ENCODE measurements around the gene EPS8L2.

EPS8L2 gene

GRCh38 chr11:690738-691633, 15.0 kb upstream of the EPS8L2 start:
- H3K4me1 ChIP-seq = peaks cover 0 to 29% (median 14%) of the 10 kb centered on the region in 4 donors
- no peak overlapping the region for H3K27ac ChIP-seq
- H3K9me3 ChIP-seq = no peaks in the 10 kb centered on the region
- peaks cover 15 to 44% (median 36%) of the 10 kb centered on the region in 3 donors for H3K36me3 ChIP-seq
- DNase-seq = no peak
- intact Hi-C loops (cut with DNase I; ENCODE audit: low total_unique reads) = no loop called here
- H3K4me3 ChIP-seq = no peak overlapping the region
- TF ChIP-seq, protein P1, sequence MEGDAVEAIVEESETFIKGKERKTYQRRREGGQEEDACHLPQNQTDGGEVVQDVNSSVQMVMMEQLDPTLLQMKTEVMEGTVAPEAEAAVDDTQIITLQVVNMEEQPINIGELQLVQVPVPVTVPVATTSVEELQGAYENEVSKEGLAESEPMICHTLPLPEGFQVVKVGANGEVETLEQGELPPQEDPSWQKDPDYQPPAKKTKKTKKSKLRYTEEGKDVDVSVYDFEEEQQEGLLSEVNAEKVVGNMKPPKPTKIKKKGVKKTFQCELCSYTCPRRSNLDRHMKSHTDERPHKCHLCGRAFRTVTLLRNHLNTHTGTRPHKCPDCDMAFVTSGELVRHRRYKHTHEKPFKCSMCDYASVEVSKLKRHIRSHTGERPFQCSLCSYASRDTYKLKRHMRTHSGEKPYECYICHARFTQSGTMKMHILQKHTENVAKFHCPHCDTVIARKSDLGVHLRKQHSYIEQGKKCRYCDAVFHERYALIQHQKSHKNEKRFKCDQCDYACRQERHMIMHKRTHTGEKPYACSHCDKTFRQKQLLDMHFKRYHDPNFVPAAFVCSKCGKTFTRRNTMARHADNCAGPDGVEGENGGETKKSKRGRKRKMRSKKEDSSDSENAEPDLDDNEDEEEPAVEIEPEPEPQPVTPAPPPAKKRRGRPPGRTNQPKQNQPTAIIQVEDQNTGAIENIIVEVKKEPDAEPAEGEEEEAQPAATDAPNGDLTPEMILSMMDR (IDR thresholded peaks at IDR 0.05) = no peak
- H3K27me3 ChIP-seq = no peaks in the 10 kb centered on the region

DNA sequence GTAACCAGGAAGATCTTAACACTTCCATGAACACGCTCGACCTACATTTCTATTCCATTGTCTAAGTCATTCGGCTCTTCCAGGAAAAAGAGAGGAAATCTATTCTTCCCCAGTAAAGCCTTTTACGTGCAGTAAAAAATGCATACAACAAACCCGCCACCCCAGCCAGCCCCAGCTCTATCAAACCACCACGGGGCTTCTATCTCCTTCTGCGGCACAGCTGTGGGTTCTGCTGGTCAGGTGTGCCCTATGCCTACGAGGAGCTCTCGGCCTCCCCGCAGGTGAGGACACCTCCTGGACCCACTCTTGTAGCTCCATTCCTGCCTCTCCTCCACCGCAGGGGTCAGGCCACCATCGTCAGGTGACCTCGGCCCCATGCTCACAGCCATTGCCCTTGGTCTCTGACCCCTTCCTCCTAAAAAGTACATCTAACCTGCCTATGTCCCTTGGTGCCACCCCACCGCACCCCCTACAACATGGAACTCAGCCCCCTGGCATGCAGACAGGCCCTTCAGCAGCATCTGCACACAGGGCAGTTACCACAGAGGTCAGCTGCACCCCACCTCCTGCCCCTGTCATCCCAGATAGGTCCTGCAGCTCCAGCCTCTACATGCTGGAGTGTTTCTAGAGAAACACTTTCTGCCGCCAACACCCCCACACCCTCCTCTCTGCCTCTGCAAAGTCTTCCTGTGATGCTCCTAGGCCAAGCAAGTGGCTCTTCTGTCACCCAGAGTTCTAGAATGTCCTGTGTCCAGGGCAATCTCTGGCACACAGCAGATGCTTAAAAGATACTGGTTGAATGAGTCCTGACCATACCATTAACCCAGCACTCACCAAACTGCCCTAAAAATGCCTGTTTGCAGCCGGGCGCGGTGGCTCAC, 14.1 kb upstream of the EPS8L2 start:
- intact Hi-C loops (cut with DNase I; ENCODE audit: low total_unique reads) = no loop called here
- H3K27me3 ChIP-seq = no peaks in the 10 kb centered on the region
- peaks cover 5 to 36% (median 30%) of the 10 kb centered on the region in 3 donors for H3K36me3 ChIP-seq
- H3K9me3 ChIP-seq = no peaks in the 10 kb centered on the region
- no peak for DNase-seq
- H3K4me3 ChIP-seq = no peak overlapping the region
- no peak overlapping the region for H3K27ac ChIP-seq
- TF ChIP-seq, protein P1 (IDR thresholded peaks at IDR 0.05) = no peak
- H3K4me1 ChIP-seq = peaks cover 0 to 38% (median 22%) of the 10 kb centered on the region in 4 donors

DNA sequence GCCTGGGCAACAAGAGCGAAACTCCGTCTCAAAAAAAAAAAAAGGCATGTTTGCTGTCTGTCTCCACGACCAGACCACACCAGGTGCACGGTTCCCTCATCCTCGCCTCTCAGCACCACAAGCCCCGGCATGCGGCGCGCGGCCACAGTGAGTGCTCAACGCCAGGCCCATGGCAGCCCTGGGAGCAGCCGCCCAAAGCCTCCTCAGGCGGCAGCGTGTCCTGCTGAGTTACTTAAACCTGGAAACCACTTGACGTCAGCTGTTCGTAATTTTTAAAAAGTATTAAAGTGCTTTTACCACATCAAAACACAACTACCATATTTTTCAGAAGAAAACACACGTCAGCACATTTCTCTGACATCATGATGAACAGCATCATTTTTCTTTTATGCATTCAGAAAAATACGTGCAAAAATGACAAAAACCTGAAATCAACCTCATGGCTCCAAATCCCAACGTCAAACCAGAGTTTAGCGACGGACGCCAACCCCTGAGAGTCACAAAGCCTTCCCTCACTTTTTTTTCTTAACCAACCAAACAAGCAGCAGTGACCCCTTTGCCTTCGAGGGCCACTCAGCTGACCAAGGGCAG, 13.1 kb upstream of the EPS8L2 start:
- Histone ChIP-seq H3K4me3 (no peak overlapping the region), H3K36me3 (peaks cover 0 to 26% (median 20%) of the 10 kb centered on the region in 3 donors), H3K4me1 (peaks cover 0 to 48% (median 31%) of the 10 kb centered on the region in 4 donors), H3K27me3 (no peaks in the 10 kb centered on the region), H3K27ac (peak overlapping the region in 1 of 2 donors; percentile 95), H3K9me3 (no peaks in the 10 kb centered on the region)
- TF ChIP-seq, protein P1 (IDR thresholded peaks at IDR 0.05) = no peak
- no peak for DNase-seq
- intact Hi-C loops (cut with DNase I; ENCODE audit: low total_unique reads) = no loop called here

- intact Hi-C loops (cut with DNase I; ENCODE audit: low total_unique reads) = no loop called here
- peak overlapping the region in 1 of 2 donors; percentile 93 for H3K4me3 ChIP-seq
- H3K27ac ChIP-seq = peak overlapping the region in 1 of 2 donors; percentile 95
Measured at GRCh38 chr11:693415-693831, 12.6 kb upstream of the EPS8L2 start.

More at GRCh38 chr11:693415-693831, 12.6 kb upstream of the EPS8L2 start:
- TF ChIP-seq, protein P1 (IDR thresholded peaks at IDR 0.05) = no peak
- no peak for DNase-seq
- peaks cover 0 to 53% (median 33%) of the 10 kb centered on the region in 4 donors for H3K4me1 ChIP-seq
- H3K9me3 ChIP-seq = no peaks in the 10 kb centered on the region
- peaks cover 0 to 21% (median 15%) of the 10 kb centered on the region in 3 donors for H3K36me3 ChIP-seq
- H3K27me3 ChIP-seq = no peaks in the 10 kb centered on the region
